GM19324 (cell line): ENCODE measurements around the gene SPAG6.

ENCODE experiments used
- ATAC-seq: cut with Tn5 transposase; IDR thresholded peaks from one replicate; pipeline ENCODE4 v1.9.1; 2021; ENCODE audit warnings: mild to moderate bottlenecking, moderate library complexity; ENCODE audit not compliant: unreplicated experiment, low FRiP score

SPAG6 gene

GRCh38 chr10:22455068-22455857 lies 110.0 kb downstream of the SPAG6 start:
- ATAC-seq = no peak

GRCh38 chr10:22456486-22456885 lies 111.2 kb downstream of the SPAG6 start:
- ATAC-seq = no peak

GRCh38 chr10:22458272-22459038 lies 113.2 kb downstream of the SPAG6 start:
- no peak for ATAC-seq

- ATAC-seq = no peak
Observed at GRCh38 chr10:22459496-22459895, 114.2 kb downstream of the SPAG6 start.

GRCh38 chr10:22460101-22460500 lies 114.8 kb downstream of the SPAG6 start:
- ATAC-seq = no peak

- no peak for ATAC-seq
Observed at GRCh38 chr10:22460531-22461403, 115.5 kb downstream of the SPAG6 start.

- no peak for ATAC-seq
Observed at GRCh38 chr10:22461891-22462290, 116.6 kb downstream of the SPAG6 start.

GRCh38 chr10:22463255-22463654 lies 118.0 kb downstream of the SPAG6 start:
- no peak for ATAC-seq

GRCh38 chr10:22464966-22465629 lies 119.8 kb downstream of the SPAG6 start:
- no peak for ATAC-seq

GRCh38 chr10:22466763-22467334 lies 121.6 kb downstream of the SPAG6 start:
- ATAC-seq = no peak
